GM23338 (cell line): ENCODE results near the gene ATXN7. TPM values are rescaled to one million over a fixed set of nuclear protein-coding genes. Genes with fewer than 3 reads are reported as not detected.

Experiments used
- ATAC-seq: fragments of 200-7000 bp; cut with Tn5 transposase; 3 replicates; pipeline ENCODE4 v1.9.1; 2020
- DNase-seq: peaks from one replicate; pipeline ENCODE4 v3.0.0-alpha.2; 2015; ENCODE audit warnings: low spot score
- H2AFZ ChIP-seq: fragments of 200-600 bp; sonication (generic); 2 replicates; pipeline ENCODE4 v1.8.0; 2016; ENCODE audit warnings: antibody characterized with exemption, mild to moderate bottlenecking, moderate library complexity
- H3F3A ChIP-seq: fragments of 200-600 bp; sonication (generic); replicated peaks from 2 replicates; pipeline ENCODE4 v1.8.0; 2017; ENCODE audit warnings: antibody characterized with exemption, mixed run types, low read depth
- H3K27ac ChIP-seq: fragments of 200-600 bp; sonication (generic); 2 replicates; pipeline ENCODE4 v1.6.1; 2016; ENCODE audit warnings: low read depth
- H3K27me3 ChIP-seq: fragments of 200-600 bp; sonication (generic); 2 replicates; pipeline ENCODE4 v1.8.0; 2016; ENCODE audit warnings: mild to moderate bottlenecking, mixed run types, moderate library complexity; ENCODE audit not compliant: insufficient read depth
- H3K36me3 ChIP-seq: fragments of 200-600 bp; sonication (generic); 2 replicates; pipeline ENCODE4 v1.8.0; 2016; ENCODE audit warnings: mild to moderate bottlenecking; ENCODE audit not compliant: insufficient read depth
- H3K4me1 ChIP-seq: fragments of 200-600 bp; sonication (generic); 2 replicates; pipeline ENCODE4 v1.8.0; 2016; ENCODE audit warnings: mild to moderate bottlenecking, moderate library complexity; ENCODE audit not compliant: insufficient read depth
- H3K4me2 ChIP-seq: fragments of 200-600 bp; sonication (generic); 2 replicates; pipeline ENCODE4 v1.7.1; 2017; ENCODE audit warnings: mixed run types
- H3K4me3 ChIP-seq: fragments of 200-600 bp; sonication (generic); 2 replicates; pipeline ENCODE4 v1.6.1; 2016; ENCODE audit warnings: mixed run types
- H3K79me2 ChIP-seq: fragments of 200-600 bp; sonication (generic); replicated peaks from 2 replicates; pipeline ENCODE4 v1.8.0; 2017; ENCODE audit warnings: mild to moderate bottlenecking; ENCODE audit not compliant: insufficient read depth
- H3K9me2 ChIP-seq: fragments of 200-600 bp; sonication (generic); 2 replicates; pipeline ENCODE4 v1.8.0; 2017; ENCODE audit not compliant: insufficient read depth
- H4K20me1 ChIP-seq: fragments of 200-600 bp; sonication (generic); replicated peaks from 2 replicates; pipeline ENCODE4 v1.8.0; 2017; ENCODE audit warnings: mild to moderate bottlenecking; ENCODE audit not compliant: insufficient read depth
- H3K27ac Mint-ChIP-seq: 2 replicates; pipeline ENCODE4 v1.8.0; 2020; ENCODE audit warnings: inconsistent platforms, mild to moderate bottlenecking, moderate library complexity, mixed read lengths
- H3K27me3 Mint-ChIP-seq: 3 replicates; pipeline ENCODE4 v1.8.0; 2022; ENCODE audit warnings: low read depth, mild to moderate bottlenecking, moderate library complexity, mixed read lengths, inconsistent platforms; ENCODE audit not compliant: insufficient read depth, poor library complexity
- H3K36me3 Mint-ChIP-seq: 3 replicates; pipeline ENCODE4 v1.8.0; 2021; ENCODE audit warnings: low read depth, mild to moderate bottlenecking, inconsistent platforms, moderate library complexity, mixed read lengths
- H3K4me1 Mint-ChIP-seq: 3 replicates; pipeline ENCODE4 v1.8.0; 2020; ENCODE audit warnings: mild to moderate bottlenecking, inconsistent platforms, mixed read lengths
- H3K4me3 Mint-ChIP-seq: 3 replicates; pipeline ENCODE4 v1.8.0; 2021; ENCODE audit warnings: moderate library complexity, mild to moderate bottlenecking, inconsistent platforms, mixed read lengths
- H3K9me3 Mint-ChIP-seq: 3 replicates; pipeline ENCODE4 v1.8.0; 2020; ENCODE audit warnings: moderate library complexity, mild to moderate bottlenecking, inconsistent platforms, mixed read lengths
- CREB1 ChIP-seq: fragments of 250-450 bp; sonication (Bioruptor Pico); IDR thresholded peaks from 2 replicates; pipeline ENCODE4 v1.5.0; 2020; ENCODE audit warnings: low read depth, mild to moderate bottlenecking, moderate library complexity
- ETS1 ChIP-seq: IDR thresholded peaks from 2 replicates; pipeline ENCODE4 v1.6.1; 2016; ENCODE audit warnings: antibody characterized with exemption
- EZH2 ChIP-seq: fragments of 200-600 bp; sonication (generic); IDR thresholded peaks from one replicate; pipeline ENCODE4 v1.8.0; 2017; ENCODE audit warnings: antibody characterized with exemption, mild to moderate bottlenecking, low read depth; ENCODE audit not compliant: unreplicated experiment
- EZH2phosphoT487 ChIP-seq: fragments of 200-600 bp; sonication (generic); IDR thresholded peaks from one replicate; pipeline ENCODE4 v1.8.1; 2018; ENCODE audit warnings: antibody characterized with exemption; ENCODE audit not compliant: unreplicated experiment
- JUNB ChIP-seq: IDR thresholded peaks from one replicate; pipeline ENCODE4 v1.6.1; 2016; ENCODE audit warnings: antibody characterized with exemption; ENCODE audit not compliant: unreplicated experiment
- NANOG ChIP-seq: IDR thresholded peaks from 2 replicates; pipeline ENCODE4 v1.6.1; 2016; ENCODE audit warnings: antibody characterized with exemption, borderline replicate concordance
- POLR2AphosphoS5 ChIP-seq: IDR thresholded peaks from 2 replicates; pipeline ENCODE4 v1.6.1; 2016; ENCODE audit warnings: antibody characterized with exemption, low read depth
- REST ChIP-seq: IDR thresholded peaks from one replicate; pipeline ENCODE4 v1.6.1; 2018; ENCODE audit warnings: antibody characterized with exemption; ENCODE audit not compliant: unreplicated experiment
- STAT1 ChIP-seq: IDR thresholded peaks from one replicate; pipeline ENCODE4 v1.6.1; 2016; ENCODE audit warnings: antibody characterized with exemption; ENCODE audit not compliant: unreplicated experiment
- ZNF114 ChIP-seq: fragments of 250-450 bp; sonication (Bioruptor Pico); IDR thresholded peaks from 2 replicates; pipeline ENCODE4 v1.5.0; 2020; ENCODE audit warnings: mild to moderate bottlenecking, moderate library complexity
- ZNF331 ChIP-seq: fragments of 250-450 bp; sonication (Bioruptor Pico); IDR thresholded peaks from 2 replicates; pipeline ENCODE4 v1.5.0; 2020; ENCODE audit warnings: low read depth, mild to moderate bottlenecking, moderate library complexity
- polyA plus RNA-seq: library from polyadenylated mRNA; unstranded; fragments of >200 nt; fragmentation: Nextera tagmentation; extraction: Ambion mirVana; gene quantifications from 2 replicates; pipeline ENCODE4 v1.2.1, GENCODE V29; 2016
- total RNA-seq: library from RNA; depleted of rRNA; stranded (reverse); fragments of >200 nt; shearing (Covaris generic); gene quantifications from 2 replicates; pipeline ENCODE4 v1.2.3, GENCODE V29; 2014

Gene ATXN7
- total and polyA plus RNA-seq, 2 experiments from 2014 or later = 4.0 to 17.2 TPM

GRCh38 chr3:63920001-63920400, 56.3 kb downstream of the ATXN7 start (continued):
- no peak for TF ChIP-seq STAT1
- no peak for TF ChIP-seq ETS1
- TF ChIP-seq POLR2AphosphoS5 = no peak
- no peak for TF ChIP-seq CREB1 (CRISPR knock-in tag)
- no peak for TF ChIP-seq REST

- no peak overlapping the region for H3K4me3 Mint-ChIP-seq
- peaks cover 28% of the 10 kb centered on the region for H3K9me3 Mint-ChIP-seq
- Histone ChIP-seq H3K9me2 (no peaks in the 10 kb centered on the region; the same call in 1 of the 2 replicates), H3K4me3 (no peak overlapping the region), H4K20me1 (no peaks in the 10 kb centered on the region; the same call in none of the 2 replicates), H3F3A (no peaks in the 10 kb centered on the region), H3K4me1 (no peaks in the 10 kb centered on the region), H3K4me2 (no peak overlapping the region), H2AFZ (no peak overlapping the region), H3K36me3 (0 out of 2 replicates have a peak, but pooled peaks cover 4% of the 10 kb centered on the region), H3K27me3 (no peaks in the 10 kb centered on the region), H3K27ac (no peak overlapping the region), H3K79me2 (peaks cover 22% of the 10 kb centered on the region; the same call in 1 of the 2 replicates)
- peaks cover 3% of the 10 kb centered on the region for H3K27me3 Mint-ChIP-seq
- H3K27ac Mint-ChIP-seq = no peak overlapping the region
- ATAC-seq (no peak), DNase-seq (no peak)
- H3K4me1 Mint-ChIP-seq = peaks cover 6% of the 10 kb centered on the region
- no peak for TF ChIP-seq EZH2
- no peak for TF ChIP-seq NANOG
- no peak for TF ChIP-seq ZNF114 (CRISPR knock-in tag)
- no peak for TF ChIP-seq EZH2phosphoT487
- TF ChIP-seq JUNB = no peak
- TF ChIP-seq CREB1 (CRISPR knock-in tag) = no peak
- TF ChIP-seq ZNF331 = no peak
- no peak for TF ChIP-seq ETS1
- no peak for TF ChIP-seq POLR2AphosphoS5
- no peak for TF ChIP-seq STAT1
- peaks cover 66% of the 10 kb centered on the region for H3K36me3 Mint-ChIP-seq
Measured at GRCh38 chr3:63921741-63922482, 58.2 kb downstream of the ATXN7 start.
